HepG2 (cell line): Measurements from ENCODE around the gene PPP1R1B. TPM values are rescaled to one million over a fixed set of nuclear protein-coding genes. Genes with fewer than 3 reads are reported as not detected.

Experiments used
- CCDC6 ChIP-seq: sonication (generic); formaldehyde crosslinking; IDR thresholded peaks from 2 replicates; pipeline ENCODE4 v1.8.1; 2022; ENCODE audit warnings: mild to moderate bottlenecking, missing genetic modification reagents, moderate library complexity
- IKZF1 ChIP-seq: fragments of 450-650 bp; IDR thresholded peaks from 2 replicates; pipeline ENCODE4 v1.7.1; 2016
- MEIS1 ChIP-seq: sonication (generic); formaldehyde crosslinking; IDR thresholded peaks from 2 replicates; pipeline ENCODE4 v1.9.0; 2021; ENCODE audit warnings: mild to moderate bottlenecking, missing genetic modification reagents, moderate library complexity, borderline replicate concordance
- PHF20 ChIP-seq: sonication (generic); formaldehyde crosslinking; IDR thresholded peaks from 2 replicates; pipeline ENCODE4 v1.5.0; 2020; ENCODE audit warnings: mild to moderate bottlenecking, missing genetic modification reagents
- RFXAP ChIP-seq: sonication (generic); formaldehyde crosslinking; IDR thresholded peaks from 2 replicates; pipeline ENCODE4 v1.4.0; 2020; ENCODE audit warnings: missing genetic modification reagents, borderline replicate concordance
- SMAD9 ChIP-seq: sonication (generic); formaldehyde crosslinking; IDR thresholded peaks from 2 replicates; pipeline ENCODE4 v1.5.1; 2020; ENCODE audit warnings: mild to moderate bottlenecking, missing genetic modification reagents
- TEAD3 ChIP-seq: optimal IDR thresholded peaks from 2 replicates; pipeline ENCODE3; 2016; ENCODE audit warnings: borderline replicate concordance
- WIZ ChIP-seq: sonication (generic); formaldehyde crosslinking; IDR thresholded peaks from 2 replicates; pipeline ENCODE4 v1.5.1; 2020; ENCODE audit warnings: mild to moderate bottlenecking, missing genetic modification reagents
- ZNF253 ChIP-seq: sonication (generic); formaldehyde crosslinking; IDR thresholded peaks from 2 replicates; pipeline ENCODE4 v1.8.0; 2022; ENCODE audit warnings: mild to moderate bottlenecking, missing genetic modification reagents, borderline replicate concordance
- ZNF329 ChIP-seq: sonication (generic); formaldehyde crosslinking; IDR thresholded peaks from 2 replicates; pipeline ENCODE4 v1.9.0; 2021; ENCODE audit warnings: low read depth, mild to moderate bottlenecking, missing genetic modification reagents
- ZNF430 ChIP-seq: sonication (generic); formaldehyde crosslinking; IDR thresholded peaks from 2 replicates; pipeline ENCODE4 v1.9.0; 2021; ENCODE audit warnings: mild to moderate bottlenecking, missing genetic modification reagents
- ZNF501 ChIP-seq: sonication (generic); formaldehyde crosslinking; IDR thresholded peaks from 2 replicates; pipeline ENCODE4 v1.5.1; 2020; ENCODE audit warnings: mild to moderate bottlenecking, moderate library complexity, missing genetic modification reagents
- ZNF773 ChIP-seq: sonication (generic); formaldehyde crosslinking; IDR thresholded peaks from 2 replicates; pipeline ENCODE4 v1.4.0; 2020; ENCODE audit warnings: missing genetic modification reagents, borderline replicate concordance
- ZSCAN21 ChIP-seq: sonication (generic); formaldehyde crosslinking; IDR thresholded peaks from 2 replicates; pipeline ENCODE4 v1.8.0; 2022; ENCODE audit warnings: mild to moderate bottlenecking, missing genetic modification reagents, moderate library complexity, borderline replicate concordance
- polyA plus RNA-seq, 8 experiments: library from polyadenylated mRNA; depleted of rRNA in 3 of 8; stranded (reverse) in 7 of 8; unstranded in 1 of 8; fragments of >200 nt; fragmentation: Illumina TruSeq in 4 of 8; extraction: Trizol in 4 of 8; gene quantifications; 2 replicates each; pipeline versions ENCODE4 v1.2.1 to v1.2.3, GENCODE V29; 2011 to 2016; ENCODE audit warnings: low read depth in 4 of 8, missing spikeins in 1 of 8, mixed read lengths in 1 of 8; ENCODE audit not compliant: insufficient read depth in 1 of 8
- total RNA-seq, 5 experiments: library from RNA; depleted of rRNA; stranded (reverse); fragments of >200 nt; fragmentation: Illumina TruSeq; extraction: Trizol; gene quantifications; 2 replicates each; pipeline ENCODE4 v1.2.3, GENCODE V29; 2016; ENCODE audit warnings: low read depth in 1 of 5
- TF ChIP-seq, protein P1 (sequence below): sonication (generic); formaldehyde crosslinking; IDR thresholded peaks from 2 replicates; pipeline ENCODE4 v1.9.0; 2021; ENCODE audit warnings: missing genetic modification reagents, mild to moderate bottlenecking, borderline replicate concordance
- TF ChIP-seq, protein P2 (sequence below): sonication (generic); formaldehyde crosslinking; IDR thresholded peaks from 2 replicates; pipeline ENCODE4 v1.4.0; 2020; ENCODE audit warnings: low read depth, mild to moderate bottlenecking, missing genetic modification reagents
- TF ChIP-seq, protein P3 (sequence below): sonication (generic); formaldehyde crosslinking; IDR thresholded peaks from 2 replicates; pipeline ENCODE4 v1.8.0; 2022; ENCODE audit warnings: missing genetic modification reagents, mild to moderate bottlenecking, inconsistent platforms, borderline replicate concordance
- TF ChIP-seq, protein P4 (sequence below): sonication (generic); formaldehyde crosslinking; conservative IDR thresholded peaks from 2 replicates; pipeline ENCODE4 v1.8.0; 2022; ENCODE audit warnings: mild to moderate bottlenecking, moderate library complexity, missing genetic modification reagents
- TF ChIP-seq, protein P5 (sequence below): IDR thresholded peaks from 2 replicates; pipeline ENCODE4 v1.6.1; 2016
- TF ChIP-seq, protein P6 (sequence below): IDR thresholded peaks from 2 replicates; pipeline ENCODE4 v1.6.1; 2016; ENCODE audit warnings: mild to moderate bottlenecking, missing biosample characterization, missing genetic modification reagents

The PPP1R1B gene
- total and polyA plus RNA-seq, 2 of the 13 experiments (the other 11 are each of a cell fraction or from before 2014, with no cell fraction given), result 0.08 TPM; not detected in 1

DNA sequence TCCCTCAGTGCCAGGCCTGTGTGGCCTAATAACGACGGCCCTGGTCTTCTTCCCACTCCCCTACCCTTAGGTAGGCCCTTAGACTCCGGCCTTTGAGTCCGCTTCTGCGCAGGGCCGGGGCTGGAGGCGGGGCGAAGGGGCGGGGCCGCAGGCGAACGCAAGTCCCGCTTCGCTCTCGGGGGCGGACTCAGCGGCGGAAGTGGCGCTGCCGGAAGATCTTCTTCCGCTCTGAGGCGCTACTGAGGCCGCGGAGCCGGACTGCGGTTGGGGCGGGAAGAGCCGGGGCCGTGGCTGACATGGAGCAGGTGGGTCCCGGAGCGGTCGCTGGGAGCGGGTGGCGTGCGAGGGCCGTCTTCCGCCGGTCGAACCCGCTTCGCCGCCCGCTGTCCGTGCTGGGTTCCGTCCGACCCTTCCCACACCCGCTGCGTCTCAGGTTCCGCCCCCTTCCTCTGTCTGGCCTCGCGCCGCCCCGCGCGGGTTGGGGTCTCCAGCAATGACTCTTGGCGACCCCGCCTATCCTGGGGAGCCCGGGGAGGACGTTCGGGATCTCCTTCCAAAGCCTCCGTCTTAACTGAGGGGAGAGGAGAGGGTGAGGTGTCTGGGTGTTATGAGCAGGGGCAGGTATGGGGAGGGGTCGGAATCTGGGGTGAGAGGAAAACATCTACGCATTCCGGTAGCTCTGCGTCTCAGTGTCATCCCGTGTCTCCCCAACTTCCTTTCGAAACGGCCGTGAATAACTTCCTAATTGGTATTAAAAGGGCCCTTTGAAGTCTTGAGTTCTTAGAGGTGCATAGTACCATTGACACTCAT, 10.4 kb downstream of the PPP1R1B start, which contains the start of gene STARD3 (continued):
- TF ChIP-seq, protein P1, sequence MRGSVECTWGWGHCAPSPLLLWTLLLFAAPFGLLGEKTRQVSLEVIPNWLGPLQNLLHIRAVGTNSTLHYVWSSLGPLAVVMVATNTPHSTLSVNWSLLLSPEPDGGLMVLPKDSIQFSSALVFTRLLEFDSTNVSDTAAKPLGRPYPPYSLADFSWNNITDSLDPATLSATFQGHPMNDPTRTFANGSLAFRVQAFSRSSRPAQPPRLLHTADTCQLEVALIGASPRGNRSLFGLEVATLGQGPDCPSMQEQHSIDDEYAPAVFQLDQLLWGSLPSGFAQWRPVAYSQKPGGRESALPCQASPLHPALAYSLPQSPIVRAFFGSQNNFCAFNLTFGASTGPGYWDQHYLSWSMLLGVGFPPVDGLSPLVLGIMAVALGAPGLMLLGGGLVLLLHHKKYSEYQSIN (CRISPR knock-in tag), result no peak
- TF ChIP-seq, protein P2, sequence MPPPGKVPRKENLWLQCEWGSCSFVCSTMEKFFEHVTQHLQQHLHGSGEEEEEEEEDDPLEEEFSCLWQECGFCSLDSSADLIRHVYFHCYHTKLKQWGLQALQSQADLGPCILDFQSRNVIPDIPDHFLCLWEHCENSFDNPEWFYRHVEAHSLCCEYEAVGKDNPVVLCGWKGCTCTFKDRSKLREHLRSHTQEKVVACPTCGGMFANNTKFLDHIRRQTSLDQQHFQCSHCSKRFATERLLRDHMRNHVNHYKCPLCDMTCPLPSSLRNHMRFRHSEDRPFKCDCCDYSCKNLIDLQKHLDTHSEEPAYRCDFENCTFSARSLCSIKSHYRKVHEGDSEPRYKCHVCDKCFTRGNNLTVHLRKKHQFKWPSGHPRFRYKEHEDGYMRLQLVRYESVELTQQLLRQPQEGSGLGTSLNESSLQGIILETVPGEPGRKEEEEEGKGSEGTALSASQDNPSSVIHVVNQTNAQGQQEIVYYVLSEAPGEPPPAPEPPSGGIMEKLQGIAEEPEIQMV (CRISPR knock-in tag), result peak; percentile 53; the same call in 1 of the 2 replicates
- TF ChIP-seq ZSCAN21 (CRISPR knock-in tag) (peak; percentile 85; the same call in 1 of the 2 replicates), ZNF329 (CRISPR knock-in tag) (peak; percentile 65; the same call in 1 of the 2 replicates), IKZF1 (no peak), ZNF501 (CRISPR knock-in tag) (peak; percentile 89), TEAD3 (peak; percentile 57), ZNF773 (CRISPR knock-in tag) (no peak), PHF20 (peak; percentile 89), WIZ (0 out of 2 replicates have a peak, but pooled peaks have one; percentile 69), MEIS1 (CRISPR knock-in tag) (peak; percentile 76; the same call in 1 of the 2 replicates), ZNF253 (CRISPR knock-in tag) (peak; percentile 13; the same call in 1 of the 2 replicates), ZNF430 (CRISPR knock-in tag) (peak; percentile 92), RFXAP (CRISPR knock-in tag) (0 out of 2 replicates have a peak, but pooled peaks have one; percentile 12), CCDC6 (CRISPR knock-in tag) (0 out of 2 replicates have a peak, but pooled peaks have one; percentile 76), SMAD9 (no peak)
- TF ChIP-seq, protein P3, sequence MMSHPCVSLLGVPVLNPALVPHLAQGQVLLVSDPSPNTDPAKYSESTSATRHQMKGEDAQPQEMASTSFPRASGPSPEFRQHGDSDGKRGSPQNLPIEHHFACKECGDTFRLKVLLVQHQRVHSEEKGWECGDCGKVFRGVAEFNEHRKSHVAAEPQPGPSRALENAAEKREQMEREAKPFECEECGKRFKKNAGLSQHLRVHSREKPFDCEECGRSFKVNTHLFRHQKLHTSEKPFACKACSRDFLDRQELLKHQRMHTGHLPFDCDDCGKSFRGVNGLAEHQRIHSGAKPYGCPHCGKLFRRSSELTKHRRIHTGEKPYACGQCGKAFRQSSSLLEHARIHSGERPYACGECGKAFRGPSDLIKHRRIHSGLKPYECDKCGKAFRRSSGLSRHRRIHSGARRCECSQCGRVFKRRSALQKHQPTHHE (CRISPR knock-in tag), result peak; percentile 83
- TF ChIP-seq, protein P4, sequence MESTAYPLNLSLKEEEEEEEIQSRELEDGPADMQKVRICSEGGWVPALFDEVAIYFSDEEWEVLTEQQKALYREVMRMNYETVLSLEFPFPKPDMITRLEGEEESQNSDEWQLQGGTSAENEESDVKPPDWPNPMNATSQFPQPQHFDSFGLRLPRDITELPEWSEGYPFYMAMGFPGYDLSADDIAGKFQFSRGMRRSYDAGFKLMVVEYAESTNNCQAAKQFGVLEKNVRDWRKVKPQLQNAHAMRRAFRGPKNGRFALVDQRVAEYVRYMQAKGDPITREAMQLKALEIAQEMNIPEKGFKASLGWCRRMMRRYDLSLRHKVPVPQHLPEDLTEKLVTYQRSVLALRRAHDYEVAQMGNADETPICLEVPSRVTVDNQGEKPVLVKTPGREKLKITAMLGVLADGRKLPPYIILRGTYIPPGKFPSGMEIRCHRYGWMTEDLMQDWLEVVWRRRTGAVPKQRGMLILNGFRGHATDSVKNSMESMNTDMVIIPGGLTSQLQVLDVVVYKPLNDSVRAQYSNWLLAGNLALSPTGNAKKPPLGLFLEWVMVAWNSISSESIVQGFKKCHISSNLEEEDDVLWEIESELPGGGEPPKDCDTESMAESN (CRISPR knock-in tag), result peak; percentile 87; the same call in 1 of the 2 replicates
- TF ChIP-seq, protein P5, sequence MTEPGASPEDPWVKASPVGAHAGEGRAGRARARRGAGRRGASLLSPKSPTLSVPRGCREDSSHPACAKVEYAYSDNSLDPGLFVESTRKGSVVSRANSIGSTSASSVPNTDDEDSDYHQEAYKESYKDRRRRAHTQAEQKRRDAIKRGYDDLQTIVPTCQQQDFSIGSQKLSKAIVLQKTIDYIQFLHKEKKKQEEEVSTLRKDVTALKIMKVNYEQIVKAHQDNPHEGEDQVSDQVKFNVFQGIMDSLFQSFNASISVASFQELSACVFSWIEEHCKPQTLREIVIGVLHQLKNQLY (CRISPR knock-in tag), result no peak; the same call in 1 of the 2 replicates
- TF ChIP-seq, protein P6, sequence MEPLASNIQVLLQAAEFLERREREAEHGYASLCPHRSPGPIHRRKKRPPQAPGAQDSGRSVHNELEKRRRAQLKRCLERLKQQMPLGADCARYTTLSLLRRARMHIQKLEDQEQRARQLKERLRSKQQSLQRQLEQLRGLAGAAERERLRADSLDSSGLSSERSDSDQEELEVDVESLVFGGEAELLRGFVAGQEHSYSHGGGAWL (CRISPR knock-in tag), result peak; percentile 73
